Measurements from ENCODE around the gene ZNF569. TPM values are rescaled to one million over a fixed set of nuclear protein-coding genes. Genes with fewer than 3 reads are reported as not detected.
A peak's percentile ranks its signal among the peaks of the same experiment; 100 is the strongest.

The ZNF569 gene
- total and polyA plus RNA-seq, 10 of the 15 experiments (the other 5 are each of a cell fraction or from before 2014, with no cell fraction given), result 0.82 to 4.3 (median 2.3) TPM

DNA sequence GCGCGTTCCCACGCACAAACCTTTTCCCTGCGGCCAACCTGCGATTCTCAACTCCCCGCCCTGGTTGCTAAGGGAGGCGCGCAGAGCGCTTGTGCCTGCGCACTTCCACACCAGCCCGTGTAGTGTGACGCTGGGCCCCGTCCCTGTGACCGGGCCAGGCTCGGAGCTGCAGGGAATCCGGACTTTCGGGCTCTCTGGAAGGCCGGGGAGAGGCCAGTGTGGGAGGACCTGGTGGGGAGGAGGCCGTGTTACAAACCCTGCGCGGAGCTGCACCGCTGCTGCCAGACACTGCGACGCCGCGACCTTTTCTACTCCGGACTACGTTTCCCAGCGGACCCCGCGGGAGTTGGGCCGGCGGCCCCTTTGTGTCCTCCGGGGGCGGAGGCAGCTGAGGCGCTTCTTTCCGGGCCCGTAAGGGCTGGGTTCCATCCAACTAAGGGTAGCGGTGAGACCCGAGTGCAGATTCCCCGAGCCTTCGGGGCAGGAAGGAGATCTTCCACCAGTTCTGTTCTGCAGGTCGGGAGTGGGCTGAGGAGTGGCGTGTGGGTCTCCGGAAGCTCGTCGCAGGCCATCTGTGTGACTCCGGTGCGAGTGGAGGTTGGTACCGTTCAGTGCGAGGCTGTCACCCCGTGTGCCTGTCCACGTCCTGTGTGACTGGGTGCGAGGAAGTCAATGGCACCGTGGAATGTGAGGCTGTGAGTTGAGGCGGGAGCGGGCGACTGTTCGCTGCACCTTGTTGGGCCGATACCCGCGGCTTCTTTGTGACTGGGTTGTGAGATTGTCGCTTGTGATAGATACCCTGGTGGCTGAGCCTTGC is 1.9 kb upstream of the ZNF569 start, which contains the start of gene ZNF570 (continued):
- TF ChIP-seq, protein P1, sequence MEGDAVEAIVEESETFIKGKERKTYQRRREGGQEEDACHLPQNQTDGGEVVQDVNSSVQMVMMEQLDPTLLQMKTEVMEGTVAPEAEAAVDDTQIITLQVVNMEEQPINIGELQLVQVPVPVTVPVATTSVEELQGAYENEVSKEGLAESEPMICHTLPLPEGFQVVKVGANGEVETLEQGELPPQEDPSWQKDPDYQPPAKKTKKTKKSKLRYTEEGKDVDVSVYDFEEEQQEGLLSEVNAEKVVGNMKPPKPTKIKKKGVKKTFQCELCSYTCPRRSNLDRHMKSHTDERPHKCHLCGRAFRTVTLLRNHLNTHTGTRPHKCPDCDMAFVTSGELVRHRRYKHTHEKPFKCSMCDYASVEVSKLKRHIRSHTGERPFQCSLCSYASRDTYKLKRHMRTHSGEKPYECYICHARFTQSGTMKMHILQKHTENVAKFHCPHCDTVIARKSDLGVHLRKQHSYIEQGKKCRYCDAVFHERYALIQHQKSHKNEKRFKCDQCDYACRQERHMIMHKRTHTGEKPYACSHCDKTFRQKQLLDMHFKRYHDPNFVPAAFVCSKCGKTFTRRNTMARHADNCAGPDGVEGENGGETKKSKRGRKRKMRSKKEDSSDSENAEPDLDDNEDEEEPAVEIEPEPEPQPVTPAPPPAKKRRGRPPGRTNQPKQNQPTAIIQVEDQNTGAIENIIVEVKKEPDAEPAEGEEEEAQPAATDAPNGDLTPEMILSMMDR (IDR thresholded peaks at IDR 0.05 in 2 of 3, conservative IDR thresholded peaks at IDR 0.05 in 1 of 3; ENCODE audit: control insufficient read depth in 2 of 3, extremely low read depth in 1 of 3, insufficient read depth in 1 of 3, low read depth in 3 of 3, low read length in 3 of 3), result no peak
- TF ChIP-seq, protein P2, sequence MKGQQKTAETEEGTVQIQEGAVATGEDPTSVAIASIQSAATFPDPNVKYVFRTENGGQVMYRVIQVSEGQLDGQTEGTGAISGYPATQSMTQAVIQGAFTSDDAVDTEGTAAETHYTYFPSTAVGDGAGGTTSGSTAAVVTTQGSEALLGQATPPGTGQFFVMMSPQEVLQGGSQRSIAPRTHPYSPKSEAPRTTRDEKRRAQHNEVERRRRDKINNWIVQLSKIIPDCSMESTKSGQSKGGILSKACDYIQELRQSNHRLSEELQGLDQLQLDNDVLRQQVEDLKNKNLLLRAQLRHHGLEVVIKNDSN (IDR thresholded peaks at IDR 0.05; ENCODE audit: borderline replicate concordance, extremely low read length, insufficient read depth, low read depth, low read length), result no peak
- TF ChIP-seq ZNF207 (IDR thresholded peaks at IDR 0.05; ENCODE audit: borderline replicate concordance), result 0 out of 2 replicates have a peak, but pooled peaks have one; percentile 74
- 0 out of 2 replicates have a peak, but pooled peaks have one; percentile 35 for TF ChIP-seq ZSCAN29 (IDR thresholded peaks at IDR 0.05)
- TF ChIP-seq BACH1 (IDR thresholded peaks at IDR 0.05; ENCODE audit: borderline replicate concordance), result 0 out of 2 replicates have a peak, but pooled peaks have one; percentile 21
- TF ChIP-seq, protein P3, sequence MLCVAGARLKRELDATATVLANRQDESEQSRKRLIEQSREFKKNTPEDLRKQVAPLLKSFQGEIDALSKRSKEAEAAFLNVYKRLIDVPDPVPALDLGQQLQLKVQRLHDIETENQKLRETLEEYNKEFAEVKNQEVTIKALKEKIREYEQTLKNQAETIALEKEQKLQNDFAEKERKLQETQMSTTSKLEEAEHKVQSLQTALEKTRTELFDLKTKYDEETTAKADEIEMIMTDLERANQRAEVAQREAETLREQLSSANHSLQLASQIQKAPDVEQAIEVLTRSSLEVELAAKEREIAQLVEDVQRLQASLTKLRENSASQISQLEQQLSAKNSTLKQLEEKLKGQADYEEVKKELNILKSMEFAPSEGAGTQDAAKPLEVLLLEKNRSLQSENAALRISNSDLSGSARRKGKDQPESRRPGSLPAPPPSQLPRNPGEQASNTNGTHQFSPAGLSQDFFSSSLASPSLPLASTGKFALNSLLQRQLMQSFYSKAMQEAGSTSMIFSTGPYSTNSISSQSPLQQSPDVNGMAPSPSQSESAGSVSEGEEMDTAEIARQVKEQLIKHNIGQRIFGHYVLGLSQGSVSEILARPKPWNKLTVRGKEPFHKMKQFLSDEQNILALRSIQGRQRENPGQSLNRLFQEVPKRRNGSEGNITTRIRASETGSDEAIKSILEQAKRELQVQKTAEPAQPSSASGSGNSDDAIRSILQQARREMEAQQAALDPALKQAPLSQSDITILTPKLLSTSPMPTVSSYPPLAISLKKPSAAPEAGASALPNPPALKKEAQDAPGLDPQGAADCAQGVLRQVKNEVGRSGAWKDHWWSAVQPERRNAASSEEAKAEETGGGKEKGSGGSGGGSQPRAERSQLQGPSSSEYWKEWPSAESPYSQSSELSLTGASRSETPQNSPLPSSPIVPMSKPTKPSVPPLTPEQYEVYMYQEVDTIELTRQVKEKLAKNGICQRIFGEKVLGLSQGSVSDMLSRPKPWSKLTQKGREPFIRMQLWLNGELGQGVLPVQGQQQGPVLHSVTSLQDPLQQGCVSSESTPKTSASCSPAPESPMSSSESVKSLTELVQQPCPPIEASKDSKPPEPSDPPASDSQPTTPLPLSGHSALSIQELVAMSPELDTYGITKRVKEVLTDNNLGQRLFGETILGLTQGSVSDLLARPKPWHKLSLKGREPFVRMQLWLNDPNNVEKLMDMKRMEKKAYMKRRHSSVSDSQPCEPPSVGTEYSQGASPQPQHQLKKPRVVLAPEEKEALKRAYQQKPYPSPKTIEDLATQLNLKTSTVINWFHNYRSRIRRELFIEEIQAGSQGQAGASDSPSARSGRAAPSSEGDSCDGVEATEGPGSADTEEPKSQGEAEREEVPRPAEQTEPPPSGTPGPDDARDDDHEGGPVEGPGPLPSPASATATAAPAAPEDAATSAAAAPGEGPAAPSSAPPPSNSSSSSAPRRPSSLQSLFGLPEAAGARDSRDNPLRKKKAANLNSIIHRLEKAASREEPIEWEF (IDR thresholded peaks at IDR 0.05; ENCODE audit: insufficient replicate concordance, low read depth, low read length), result no peak
- no peak for TF ChIP-seq BMI1 (IDR thresholded peaks at IDR 0.05; ENCODE audit: borderline replicate concordance)
- TF ChIP-seq, protein P4, sequence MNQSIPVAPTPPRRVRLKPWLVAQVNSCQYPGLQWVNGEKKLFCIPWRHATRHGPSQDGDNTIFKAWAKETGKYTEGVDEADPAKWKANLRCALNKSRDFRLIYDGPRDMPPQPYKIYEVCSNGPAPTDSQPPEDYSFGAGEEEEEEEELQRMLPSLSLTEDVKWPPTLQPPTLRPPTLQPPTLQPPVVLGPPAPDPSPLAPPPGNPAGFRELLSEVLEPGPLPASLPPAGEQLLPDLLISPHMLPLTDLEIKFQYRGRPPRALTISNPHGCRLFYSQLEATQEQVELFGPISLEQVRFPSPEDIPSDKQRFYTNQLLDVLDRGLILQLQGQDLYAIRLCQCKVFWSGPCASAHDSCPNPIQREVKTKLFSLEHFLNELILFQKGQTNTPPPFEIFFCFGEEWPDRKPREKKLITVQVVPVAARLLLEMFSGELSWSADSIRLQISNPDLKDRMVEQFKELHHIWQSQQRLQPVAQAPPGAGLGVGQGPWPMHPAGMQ (IDR thresholded peaks at IDR 0.05; ENCODE audit: borderline replicate concordance), result no peak
- peak; percentile 45; the same call in 1 of the 2 replicates for TF ChIP-seq CREB1 (IDR thresholded peaks at IDR 0.05; ENCODE audit: low read depth)
- TF ChIP-seq, protein P5, sequence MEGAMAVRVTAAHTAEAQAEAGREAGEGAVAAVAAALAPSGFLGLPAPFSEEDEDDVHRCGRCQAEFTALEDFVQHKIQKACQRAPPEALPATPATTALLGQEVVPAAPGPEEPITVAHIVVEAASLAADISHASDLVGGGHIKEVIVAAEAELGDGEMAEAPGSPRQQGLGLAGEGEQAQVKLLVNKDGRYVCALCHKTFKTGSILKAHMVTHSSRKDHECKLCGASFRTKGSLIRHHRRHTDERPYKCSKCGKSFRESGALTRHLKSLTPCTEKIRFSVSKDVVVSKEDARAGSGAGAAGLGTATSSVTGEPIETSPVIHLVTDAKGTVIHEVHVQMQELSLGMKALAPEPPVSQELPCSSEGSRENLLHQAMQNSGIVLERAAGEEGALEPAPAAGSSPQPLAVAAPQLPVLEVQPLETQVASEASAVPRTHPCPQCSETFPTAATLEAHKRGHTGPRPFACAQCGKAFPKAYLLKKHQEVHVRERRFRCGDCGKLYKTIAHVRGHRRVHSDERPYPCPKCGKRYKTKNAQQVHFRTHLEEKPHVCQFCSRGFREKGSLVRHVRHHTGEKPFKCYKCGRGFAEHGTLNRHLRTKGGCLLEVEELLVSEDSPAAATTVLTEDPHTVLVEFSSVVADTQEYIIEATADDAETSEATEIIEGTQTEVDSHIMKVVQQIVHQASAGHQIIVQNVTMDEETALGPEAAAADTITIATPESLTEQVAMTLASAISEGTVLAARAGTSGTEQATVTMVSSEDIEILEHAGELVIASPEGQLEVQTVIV (IDR thresholded peaks at IDR 0.05; ENCODE audit: borderline replicate concordance, partially characterized antibody), result peak; percentile 55
- TF ChIP-seq SMC3 (IDR thresholded peaks at IDR 0.05; ENCODE audit: borderline replicate concordance, low read length), result 0 out of 2 replicates have a peak, but pooled peaks have one; percentile 11
- TF ChIP-seq TCF3 (IDR thresholded peaks at IDR 0.05; ENCODE audit: borderline replicate concordance, insufficient read depth, low read depth, low read length), result 0 out of 2 replicates have a peak, but pooled peaks have one; percentile 35
- peak in 1 of 2 experiments; percentile 65; a peak in 2 of 4 replicates for TF ChIP-seq SRF (IDR thresholded peaks at IDR 0.05; ENCODE audit: low read depth in 2 of 2, low read length in 2 of 2)
- peak; percentile 62; the same call in 1 of the 2 replicates for TF ChIP-seq LARP7 (IDR thresholded peaks at IDR 0.05)
- no peak for TF ChIP-seq ZZZ3 (IDR thresholded peaks at IDR 0.05; ENCODE audit: control insufficient read depth, insufficient read length, low read depth)
